ENCODE results near the gene FBLN1.

- TF ChIP-seq CTCF (IDR thresholded peaks at IDR 0.05), result no peak
- TF ChIP-seq CBFB (CRISPR knock-in tag; IDR thresholded peaks at IDR 0.05; ENCODE audit: low read depth), result no peak
- TF ChIP-seq ATF2 (CRISPR knock-in tag; IDR thresholded peaks at IDR 0.05; ENCODE audit: borderline replicate concordance, low read depth), result no peak
- TF ChIP-seq SP1 (CRISPR knock-in tag; conservative IDR thresholded peaks at IDR 0.05), result no peak
- no peak for TF ChIP-seq GABPB1 (CRISPR knock-in tag; IDR thresholded peaks at IDR 0.05)
- no peak for TF ChIP-seq E2F4 (CRISPR knock-in tag; IDR thresholded peaks at IDR 0.05; ENCODE audit: borderline replicate concordance, low read depth)
Observed at GRCh38 chr22:45529971-45530575, 27.4 kb downstream of the FBLN1 start.
